Caco-2 (cell line): ENCODE data around the gene NUMA1. TPM values are rescaled to one million over a fixed set of nuclear protein-coding genes. Genes with fewer than 3 reads are reported as not detected.

ENCODE experiments used
- BruUV-seq: library from RNA; stranded (reverse); fragments of 400-500 nt; replicated peaks from 2 replicates; lab custom pipeline; 2021; lab: Mats Ljungman, UMichigan
- CTCF ChIA-PET: fragments of 300-600 bp; sonication (Branson Sonifier 250); formaldehyde crosslinking; loops from one replicate; lab custom pipeline; 2022; ENCODE audit warnings: antibody characterized with exemption; lab: Charles Lee
- POLR2A ChIA-PET: fragments of 300-600 bp; sonication (Branson Sonifier 250); formaldehyde crosslinking; loops from one replicate; lab custom pipeline; 2022; ENCODE audit warnings: antibody characterized with exemption; lab: Charles Lee
- DNase-seq, 2 experiments: peaks; one replicate each; pipeline versions ENCODE4 v3.0.0 to v3.0.0-alpha.2; 2020 to 2022
- H3K27me3 ChIP-seq: replicated peaks from 2 replicates; pipeline ENCODE4 v1.6.0; 2011; ENCODE audit warnings: low read length; ENCODE audit not compliant: control insufficient read depth, insufficient read depth
- H3K36me3 ChIP-seq: 2 replicates; pipeline ENCODE4 v1.5.1; 2011; ENCODE audit warnings: low read length; ENCODE audit not compliant: control insufficient read depth, insufficient read depth
- H3K4me1 ChIP-seq: fragments of 250-450 bp; sonication (Bioruptor Pico); 2 replicates; pipeline ENCODE4 v1.5.1; 2020; ENCODE audit warnings: mild to moderate bottlenecking
- H3K4me3 ChIP-seq: 2 replicates; pipeline ENCODE4 v1.5.1; 2011; ENCODE audit warnings: low read depth, mild to moderate bottlenecking, control low read depth, low read length
- H3K9me3 ChIP-seq: fragments of 250-450 bp; sonication (Bioruptor Pico); 2 replicates; pipeline ENCODE4 v1.5.1; 2020; ENCODE audit warnings: mild to moderate bottlenecking, moderate library complexity
- H3K27ac Mint-ChIP-seq: one replicate; pipeline ENCODE4 v1.8.0; 2022; ENCODE audit warnings: mixed read lengths; ENCODE audit not compliant: unreplicated experiment
- H3K27me3 Mint-ChIP-seq: one replicate; pipeline ENCODE4 v1.8.0; 2022; ENCODE audit warnings: mixed read lengths; ENCODE audit not compliant: insufficient read depth, unreplicated experiment
- H3K36me3 Mint-ChIP-seq: one replicate; pipeline ENCODE4 v1.8.0; 2022; ENCODE audit warnings: mild to moderate bottlenecking, mixed read lengths; ENCODE audit not compliant: insufficient read depth, unreplicated experiment
- H3K4me1 Mint-ChIP-seq: one replicate; pipeline ENCODE4 v1.8.0; 2022; ENCODE audit warnings: low read depth, mixed read lengths; ENCODE audit not compliant: unreplicated experiment
- H3K4me3 Mint-ChIP-seq: one replicate; pipeline ENCODE4 v1.8.0; 2022; ENCODE audit warnings: mild to moderate bottlenecking, moderate library complexity, mixed read lengths; ENCODE audit not compliant: unreplicated experiment
- H3K9me3 Mint-ChIP-seq: one replicate; pipeline ENCODE4 v1.8.0; 2022; ENCODE audit warnings: mixed read lengths; ENCODE audit not compliant: unreplicated experiment
- intact Hi-C: fragments of 100-400 bp; cut with micrococcal nuclease; formaldehyde crosslinking; loops from one replicate; pipeline ENCODE4 v1.10.0; 2022; ENCODE audit not compliant: unreplicated experiment
- total RNA-seq: library from RNA; stranded (reverse); gene quantifications from 2 replicates; pipeline ENCODE4 v1.2.3, GENCODE V29; 2022
- TF ChIP-seq, protein P1 (sequence below), 2 experiments: fragments of 200-600 bp in 1 of 2; IDR thresholded peaks; 1 replicate in 1 of 2; 2 replicates in 1 of 2; pipeline versions ENCODE4 v1.5.1 to v1.8.0; 2011 to 2022; ENCODE audit warnings: antibody characterized with exemption in 1 of 2, control low read depth in 1 of 2, inconsistent platforms in 1 of 2, low read depth in 1 of 2, low read length in 1 of 2, mild to moderate bottlenecking in 1 of 2, moderate library complexity in 1 of 2; ENCODE audit not compliant: insufficient read depth in 1 of 2, severe bottlenecking in 1 of 2, unreplicated experiment in 1 of 2

Gene NUMA1
- total RNA-seq, 1 experiment from 2014 or later, result 190 TPM

DNA sequence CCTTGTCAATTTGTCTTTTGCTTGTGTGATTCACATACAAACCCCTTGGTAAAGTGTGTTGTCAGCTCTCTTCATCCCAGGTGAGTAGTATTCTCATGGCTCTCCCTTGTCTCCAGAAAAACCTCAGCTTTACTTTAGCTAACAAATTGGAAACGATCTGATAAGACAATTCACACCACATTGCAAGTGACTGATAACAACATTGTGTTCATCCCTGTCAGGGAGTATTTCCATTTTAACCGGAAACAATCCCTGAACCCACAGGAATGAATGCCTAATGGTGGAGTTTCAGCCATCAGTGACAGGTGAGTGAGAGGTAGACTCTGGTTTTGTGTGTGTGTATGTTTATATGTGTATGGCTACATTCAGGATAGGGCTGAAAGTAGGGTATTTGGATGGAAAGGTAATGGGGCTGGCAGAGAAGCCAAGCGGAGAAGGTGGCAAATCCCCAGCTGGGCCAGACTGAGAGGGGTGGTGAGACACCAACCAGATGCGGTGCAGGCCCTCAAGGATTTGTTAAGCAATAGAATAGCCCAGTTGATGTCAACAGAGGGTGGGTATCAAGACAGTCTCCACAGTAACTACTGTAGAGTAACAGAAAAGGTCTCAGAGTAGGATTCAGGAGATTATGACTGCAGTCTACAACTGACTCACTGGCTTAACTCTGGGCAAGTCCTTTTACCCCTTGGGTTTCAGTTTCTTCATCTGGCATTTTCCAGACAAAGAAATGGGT lies 7.9 kb upstream of the NUMA1 start:
- BruUV-seq, result no TSS peak
- intact Hi-C loops, result no loop called here
- no peak overlapping the region for H3K4me3 Mint-ChIP-seq
- POLR2A ChIA-PET, result no interaction called here
- TF ChIP-seq, protein P1, sequence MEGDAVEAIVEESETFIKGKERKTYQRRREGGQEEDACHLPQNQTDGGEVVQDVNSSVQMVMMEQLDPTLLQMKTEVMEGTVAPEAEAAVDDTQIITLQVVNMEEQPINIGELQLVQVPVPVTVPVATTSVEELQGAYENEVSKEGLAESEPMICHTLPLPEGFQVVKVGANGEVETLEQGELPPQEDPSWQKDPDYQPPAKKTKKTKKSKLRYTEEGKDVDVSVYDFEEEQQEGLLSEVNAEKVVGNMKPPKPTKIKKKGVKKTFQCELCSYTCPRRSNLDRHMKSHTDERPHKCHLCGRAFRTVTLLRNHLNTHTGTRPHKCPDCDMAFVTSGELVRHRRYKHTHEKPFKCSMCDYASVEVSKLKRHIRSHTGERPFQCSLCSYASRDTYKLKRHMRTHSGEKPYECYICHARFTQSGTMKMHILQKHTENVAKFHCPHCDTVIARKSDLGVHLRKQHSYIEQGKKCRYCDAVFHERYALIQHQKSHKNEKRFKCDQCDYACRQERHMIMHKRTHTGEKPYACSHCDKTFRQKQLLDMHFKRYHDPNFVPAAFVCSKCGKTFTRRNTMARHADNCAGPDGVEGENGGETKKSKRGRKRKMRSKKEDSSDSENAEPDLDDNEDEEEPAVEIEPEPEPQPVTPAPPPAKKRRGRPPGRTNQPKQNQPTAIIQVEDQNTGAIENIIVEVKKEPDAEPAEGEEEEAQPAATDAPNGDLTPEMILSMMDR (IDR thresholded peaks at IDR 0.05; ENCODE audit: insufficient read depth in 1 of 2, low read depth in 1 of 2, low read length in 1 of 2, severe bottlenecking in 1 of 2, unreplicated experiment in 1 of 2), result no peak
- H3K27me3 Mint-ChIP-seq, result no peaks in the 10 kb centered on the region
- H3K27me3 ChIP-seq, result no peaks in the 10 kb centered on the region
- no peaks in the 10 kb centered on the region for H3K9me3 ChIP-seq
- CTCF ChIA-PET, result interaction anchor here (0.5 to 4.7 kb wide), 2 partner anchors 63 to 396 kb away, joined by 5 to 43 read pairs; no protein-coding TSS in a partner anchor
- no peaks in the 10 kb centered on the region for H3K9me3 Mint-ChIP-seq
- H3K4me3 ChIP-seq, result no peak overlapping the region
- peaks cover 6% of the 10 kb centered on the region for H3K4me1 ChIP-seq
- no peak for DNase-seq
- H3K36me3 Mint-ChIP-seq, result no peaks in the 10 kb centered on the region
- H3K27ac Mint-ChIP-seq, result no peak overlapping the region
- H3K4me1 Mint-ChIP-seq, result peaks cover 14% of the 10 kb centered on the region
- no peaks in the 10 kb centered on the region; the same call in 1 of the 2 replicates for H3K36me3 ChIP-seq

DNA sequence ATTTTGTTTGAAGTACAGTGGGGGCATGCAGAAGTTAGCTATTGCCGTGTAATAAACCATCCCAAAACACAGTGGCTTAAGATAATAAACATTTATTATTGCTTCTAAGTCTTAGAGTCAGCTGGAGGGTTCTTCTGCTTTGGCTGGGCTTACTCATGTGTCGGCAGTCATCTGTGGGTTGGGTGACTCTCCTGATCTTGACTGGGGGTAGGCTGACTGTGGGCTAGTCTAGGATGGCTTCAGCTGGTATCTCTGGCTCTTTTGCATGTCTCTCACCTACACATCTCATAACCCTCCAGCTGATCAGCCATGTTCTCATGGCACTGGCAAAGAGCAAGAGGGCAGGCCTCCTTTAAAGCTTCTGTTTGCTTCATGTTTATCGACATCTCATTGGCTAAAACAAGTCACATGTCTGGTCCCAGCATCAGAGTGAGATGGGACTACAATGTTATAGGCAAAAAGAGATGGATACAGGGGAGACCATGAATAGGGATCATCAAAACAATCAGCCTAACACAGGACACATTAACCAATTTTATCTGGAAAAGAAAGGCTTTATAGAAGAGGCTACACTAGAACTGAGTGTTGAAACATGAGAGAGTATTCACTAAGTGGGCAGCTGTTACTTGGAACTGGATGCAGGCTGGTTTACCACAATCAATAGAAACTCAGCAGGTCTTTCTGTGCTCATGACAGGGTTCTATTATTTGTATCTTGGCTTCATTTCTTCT lies 5.4 kb upstream of the NUMA1 start:
- ChIA-PET CTCF (interaction anchor here (1.0 to 4.7 kb wide), 3 partner anchors 58 to 345 kb away, joined by 3 to 43 read pairs (median 3); no protein-coding TSS in a partner anchor), POLR2A (interaction anchor here (1.2 kb wide), 1 partner anchor 137 kb away, joined by 4 read pairs; no protein-coding TSS in a partner anchor)
- Histone ChIP-seq H3K4me1 (peaks cover 10% of the 10 kb centered on the region), H3K4me3 (no peak overlapping the region), H3K27me3 (no peaks in the 10 kb centered on the region), H3K9me3 (no peaks in the 10 kb centered on the region), H3K36me3 (no peaks in the 10 kb centered on the region; the same call in 1 of the 2 replicates)
- intact Hi-C loops, result no loop called here
- DNase-seq, result no peak
- TF ChIP-seq, protein P1 (IDR thresholded peaks at IDR 0.05; ENCODE audit: insufficient read depth in 1 of 2, low read depth in 1 of 2, low read length in 1 of 2, severe bottlenecking in 1 of 2, unreplicated experiment in 1 of 2), result no peak
- Mint-ChIP-seq H3K27ac (no peak overlapping the region), H3K4me1 (peaks cover 17% of the 10 kb centered on the region), H3K9me3 (no peaks in the 10 kb centered on the region), H3K4me3 (no peak overlapping the region), H3K36me3 (peaks cover 3% of the 10 kb centered on the region), H3K27me3 (no peaks in the 10 kb centered on the region)
- no TSS peak for BruUV-seq

DNA sequence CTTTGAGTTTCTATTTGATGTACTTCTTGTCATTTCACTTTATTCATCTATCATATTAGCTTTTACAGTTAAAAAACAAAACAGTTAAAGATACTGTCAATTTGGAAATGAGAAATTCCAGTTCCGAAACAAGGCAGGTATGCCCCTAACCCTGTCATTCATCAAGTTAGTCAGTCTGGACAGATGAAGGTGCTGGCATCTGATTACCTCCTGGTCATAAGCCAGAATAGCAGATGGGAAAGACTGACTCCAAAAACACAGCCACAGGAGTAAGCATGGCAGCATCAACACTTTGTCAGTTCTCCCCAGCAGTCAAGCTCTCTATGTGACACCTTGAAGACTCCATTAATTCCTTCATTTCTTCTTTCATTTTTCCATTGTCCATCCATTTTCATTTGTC lies 4.6 kb upstream of the NUMA1 start:
- no peak overlapping the region for H3K27ac Mint-ChIP-seq
- Histone ChIP-seq H3K9me3 (no peaks in the 10 kb centered on the region), H3K27me3 (no peaks in the 10 kb centered on the region), H3K4me1 (peaks cover 10% of the 10 kb centered on the region), H3K36me3 (no peaks in the 10 kb centered on the region), H3K4me3 (no peak overlapping the region)
- peaks cover 11% of the 10 kb centered on the region for H3K36me3 Mint-ChIP-seq
- BruUV-seq, result no TSS peak
- intact Hi-C loops, result loop anchor here (5.0 kb wide), 1 partner anchor 347 kb away; the partner anchor contains the start of gene CLPB
- ChIA-PET POLR2A (no interaction called here), CTCF (interaction anchor here (0.7 to 4.7 kb wide), 3 partner anchors 9 to 346 kb away, joined by 3 to 43 read pairs (median 8); no protein-coding TSS in a partner anchor)
- TF ChIP-seq, protein P1 (IDR thresholded peaks at IDR 0.05; ENCODE audit: insufficient read depth in 1 of 2, low read depth in 1 of 2, low read length in 1 of 2, severe bottlenecking in 1 of 2, unreplicated experiment in 1 of 2), result no peak
- H3K27me3 Mint-ChIP-seq, result no peaks in the 10 kb centered on the region
- no peak for DNase-seq
- peaks cover 22% of the 10 kb centered on the region for H3K4me1 Mint-ChIP-seq
- no peaks in the 10 kb centered on the region for H3K9me3 Mint-ChIP-seq
- no peak overlapping the region for H3K4me3 Mint-ChIP-seq
